ENCODE measurements around the gene SCNN1A.

- TF ChIP-seq POLR2A (IDR thresholded peaks at IDR 0.05) (no peak), CTCF (IDR thresholded peaks at IDR 0.05) (no peak), POLR2AphosphoS5 (IDR thresholded peaks at IDR 0.05) (no peak)
Observed at GRCh38 chr12:6369916-6370575, 5.3 kb downstream of the SCNN1A start.

Measured in suprapubic skin (tissue), 4 donors.